A549 (cell line): ENCODE results near the gene SARM1. TPM values are rescaled to one million over a fixed set of nuclear protein-coding genes. Genes with fewer than 3 reads are reported as not detected.

Experiments
- ATAC-seq, 2 experiments: fragments of 200-7000 bp in 1 of 2; fragments of >200 bp in 1 of 2; cut with Nextera tagmentation in 1 of 2; cut with Tn5 transposase in 1 of 2; 3 replicates each; pipeline versions ENCODE4 v1.8.0 to v1.9.1; 2018 to 2020; ENCODE audit warnings: mild to moderate bottlenecking in 1 of 2, moderate library complexity in 1 of 2
- CTCF ChIA-PET: fragments of 300-600 bp; sonication (Branson Sonifier 250); formaldehyde crosslinking; extraction: SDS; loops from one replicate; lab custom pipeline; 2021; ENCODE audit warnings: antibody characterized with exemption, inconsistent platforms; lab: Yijun Ruan, JAX
- POLR2A ChIA-PET: fragments of 350-600 bp; formaldehyde crosslinking; extraction: SDS; loops from one replicate; lab custom pipeline; 2021; ENCODE audit warnings: antibody characterized with exemption, inconsistent platforms; lab: Yijun Ruan, JAX
- DNase-seq, 2 experiments: peaks; one replicate each; pipeline versions ENCODE4 v3.0.0 to v3.0.0-alpha.2; 2011 to 2016; ENCODE audit warnings: low read depth in 1 of 2, low spot score in 1 of 2
- FAIRE-seq: peaks from 2 replicates; lab custom pipeline; 2011; peaks lifted over from hg19 to GRCh38; lab: Jason Lieb, UNC
- H3K27ac ChIP-seq, 2 experiments: fragments of >200 bp; sonication (Bioruptor Twin); formaldehyde crosslinking; 3 replicates each; pipeline ENCODE4 v1.5.1; 2016 to 2017
- H3K4me1 ChIP-seq: fragments of >200 bp; sonication (Bioruptor Twin); formaldehyde crosslinking; 3 replicates; pipeline ENCODE4 v1.6.1; 2016
- H3K4me2 ChIP-seq: fragments of >200 bp; sonication (Bioruptor Twin); formaldehyde crosslinking; 3 replicates; pipeline ENCODE4 v1.6.1; 2016
- H3K4me3 ChIP-seq: fragments of >200 bp; sonication (Bioruptor Twin); formaldehyde crosslinking; 3 replicates; pipeline ENCODE4 v1.5.1; 2016
- H3K9me3 ChIP-seq: fragments of >200 bp; sonication (Bioruptor Twin); formaldehyde crosslinking; 3 replicates; pipeline ENCODE4 v1.6.1; 2016
- ATOH8 ChIP-seq: fragments of 250-450 bp; sonication (Bioruptor Pico); IDR thresholded peaks from 2 replicates; pipeline ENCODE4 v1.5.0; 2020; ENCODE audit warnings: low read depth, mild to moderate bottlenecking, moderate library complexity
- BCL3 ChIP-seq: fragments of >200 bp; sonication (Bioruptor Twin); formaldehyde crosslinking; IDR thresholded peaks from 3 replicates; pipeline ENCODE4 v1.6.1; 2016
- CBX8 ChIP-seq: fragments of 200-600 bp; sonication (generic); IDR thresholded peaks from 2 replicates; pipeline ENCODE4 v1.6.1; 2016
- CEBPB ChIP-seq, 2 experiments: fragments of >200 bp in 1 of 2; sonication (Bioruptor Twin) in 1 of 2; formaldehyde crosslinking in 1 of 2; IDR thresholded peaks; 2 replicates each; pipeline ENCODE4 v1.6.1; 2012 to 2016
- CHD2 ChIP-seq: fragments of 150-350 bp; IDR thresholded peaks from 2 replicates; pipeline ENCODE4 v1.6.1; 2014; ENCODE audit warnings: low read length; ENCODE audit not compliant: partially characterized antibody
- CHD4 ChIP-seq: fragments of 200-600 bp; sonication (generic); IDR thresholded peaks from 2 replicates; pipeline ENCODE4 v1.6.1; 2016; ENCODE audit warnings: antibody characterized with exemption, mild to moderate bottlenecking, borderline replicate concordance
- EHF ChIP-seq: fragments of 250-450 bp; sonication (Bioruptor Pico); IDR thresholded peaks from 2 replicates; pipeline ENCODE4 v1.5.0; 2020; ENCODE audit warnings: mild to moderate bottlenecking
- FOSB ChIP-seq: fragments of 250-450 bp; sonication (Bioruptor Pico); IDR thresholded peaks from 2 replicates; pipeline ENCODE4 v1.5.0; 2020; ENCODE audit warnings: mild to moderate bottlenecking, moderate library complexity
- HES2 ChIP-seq: fragments of >200 bp; sonication (Bioruptor Twin); formaldehyde crosslinking; IDR thresholded peaks from 2 replicates; pipeline ENCODE4 v1.6.1; 2016
- HMGXB4 ChIP-seq: fragments of 250-450 bp; sonication (Bioruptor Pico); IDR thresholded peaks from 2 replicates; pipeline ENCODE4 v1.5.0; 2021; ENCODE audit warnings: mild to moderate bottlenecking, moderate library complexity, borderline replicate concordance
- HOXB13 ChIP-seq: fragments of 250-450 bp; sonication (Bioruptor Pico); IDR thresholded peaks from 2 replicates; pipeline ENCODE4 v1.5.0; 2020; ENCODE audit warnings: low read depth, mild to moderate bottlenecking, moderate library complexity
- HOXB5 ChIP-seq: fragments of 250-450 bp; sonication (Bioruptor Pico); IDR thresholded peaks from 2 replicates; pipeline ENCODE4 v1.5.0; 2020; ENCODE audit warnings: mild to moderate bottlenecking, moderate library complexity
- KDM5A ChIP-seq: fragments of 200-600 bp; sonication (generic); IDR thresholded peaks from 2 replicates; pipeline ENCODE4 v1.6.1; 2016; ENCODE audit warnings: antibody characterized with exemption, mild to moderate bottlenecking
- MAZ ChIP-seq: fragments of 150-350 bp; IDR thresholded peaks from 2 replicates; pipeline ENCODE4 v1.6.1; 2014; ENCODE audit warnings: antibody characterized with exemption, low read depth, low read length, borderline replicate concordance
- NR3C1 ChIP-seq: fragments of >200 bp; sonication (Bioruptor Twin); formaldehyde crosslinking; IDR thresholded peaks from 3 replicates; pipeline ENCODE4 v1.6.1; 2017
- PBX3 ChIP-seq: IDR thresholded peaks from 2 replicates; pipeline ENCODE4 v1.6.1; 2012
- POLR2A ChIP-seq: IDR thresholded peaks from 2 replicates; pipeline ENCODE4 v1.6.1; 2012; ENCODE audit warnings: mild to moderate bottlenecking, low read length
- RARB ChIP-seq: fragments of 250-450 bp; sonication (Bioruptor Pico); IDR thresholded peaks from 2 replicates; pipeline ENCODE4 v1.8.0; 2021; ENCODE audit warnings: mild to moderate bottlenecking, moderate library complexity
- RCOR1 ChIP-seq: fragments of 150-350 bp; IDR thresholded peaks from 2 replicates; pipeline ENCODE4 v1.6.1; 2014; ENCODE audit warnings: antibody characterized with exemption, low read length, low read depth
- SREBF2 ChIP-seq: fragments of 450-650 bp; IDR thresholded peaks from 2 replicates; pipeline ENCODE4 v1.6.1; 2014; ENCODE audit warnings: mild to moderate bottlenecking, moderate library complexity
- TFCP2L1 ChIP-seq: fragments of 250-450 bp; sonication (Bioruptor Pico); IDR thresholded peaks from 2 replicates; pipeline ENCODE4 v1.5.0; 2021; ENCODE audit warnings: mild to moderate bottlenecking
- TP53 ChIP-seq: fragments of 250-450 bp; sonication (Bioruptor Pico); IDR thresholded peaks from 2 replicates; pipeline ENCODE4 v1.5.0; 2021; ENCODE audit warnings: mild to moderate bottlenecking, moderate library complexity
- ZC3H11A ChIP-seq: fragments of 450-650 bp; IDR thresholded peaks from 2 replicates; pipeline ENCODE4 v1.6.1; 2014; ENCODE audit warnings: antibody characterized with exemption, mild to moderate bottlenecking
- ZFP36 ChIP-seq: fragments of 450-650 bp; IDR thresholded peaks from 2 replicates; pipeline ENCODE4 v1.6.1; 2014; ENCODE audit warnings: borderline replicate concordance; ENCODE audit not compliant: partially characterized antibody
- ZSCAN20 ChIP-seq: fragments of 250-450 bp; sonication (Bioruptor Pico); IDR thresholded peaks from 2 replicates; pipeline ENCODE4 v1.8.0; 2022; ENCODE audit warnings: mild to moderate bottlenecking, moderate library complexity
- WGBS: methylation state at CpG from one replicate; pipeline ENCODE4 v1.1.6; 2017; ENCODE audit errors: missing lambda C conversion rate; 5-methylcytosine and 5-hydroxymethylcytosine counted together
- polyA plus RNA-seq, 4 experiments: library from polyadenylated mRNA; depleted of rRNA in 3 of 4; stranded (reverse); fragments of >200 nt; fragmentation: RNase III in 1 of 4; extraction: RNeasy Plus Mini Kit Qiagen cat#74134 plus additional on column Dnase treatment in 1 of 4; gene quantifications; 2 replicates in 3 of 4; 3 replicates in 1 of 4; pipeline ENCODE4 v1.2.3, GENCODE V29; 2011 to 2017

The SARM1 gene
- polyA plus RNA-seq, 2 of the 4 experiments (the other 2 are of a cell fraction), result 4.0 to 6.9 TPM

GRCh38 chr17:28334171-28334570, 37.3 kb upstream of the SARM1 start:
- CTCF ChIA-PET, result interaction anchor here (1.1 to 7.0 kb wide), 5 partner anchors 8 to 101 kb away, joined by 4 to 41 read pairs (median 12); partner anchors contain the start of gene TMEM97
- peak overlapping the region; percentile 85 for H3K4me2 ChIP-seq

GRCh38 chr17:28334666-28335200, 36.8 kb upstream of the SARM1 start:
- DNase-seq, result no peak
- ChIA-PET CTCF (interaction anchor here (1.1 to 7.0 kb wide), 9 partner anchors 9 to 109 kb away, joined by 4 to 41 read pairs (median 8); partner anchors contain the start of genes POLDIP2 and TMEM97), POLR2A (interaction anchor here (0.8 to 2.1 kb wide), 11 partner anchors 10 to 442 kb away, joined by 3 to 65 read pairs (median 3); partner anchors contain the start of genes POLDIP2 and TMEM97)
- peaks cover 31% of the 10 kb centered on the region for H3K4me1 ChIP-seq
- TF ChIP-seq BCL3, result 0 out of 3 replicates have a peak, but pooled peaks have one; percentile 5
- TF ChIP-seq CHD4, result no peak
- 9% methylated on average over 18 of the region's 18 CpGs for WGBS
- FAIRE-seq, result no peak
- peak overlapping the region; percentile 86 for H3K4me3 ChIP-seq
- H3K27ac ChIP-seq, result peak overlapping the region; percentile 80 to 86
- ATAC-seq, result peak; percentile 0 to 4; a peak in 3 of 6 replicates
- H3K9me3 ChIP-seq, result no peaks in the 10 kb centered on the region
- H3K4me2 ChIP-seq, result peak overlapping the region; percentile 85

More at GRCh38 chr17:28334171-28334570, 37.3 kb upstream of the SARM1 start:
- TF ChIP-seq MAZ (no peak), ZSCAN20 (no peak), HOXB5 (no peak)
- POLR2A ChIA-PET, result interaction anchor here (0.8 to 2.0 kb wide), 2 partner anchors 23 to 48 kb away, joined by 3 to 6 read pairs; partner anchors contain the start of gene POLDIP2
- FAIRE-seq (no peak), DNase-seq (no peak), ATAC-seq (no peak)
- WGBS, result 65% methylated on average over 6 of the region's 6 CpGs
- Histone ChIP-seq H3K4me1 (peaks cover 31% of the 10 kb centered on the region), H3K27ac (peak overlapping the region in 1 of 2 experiments; percentile 86; a peak in 1 of 6 replicates), H3K9me3 (no peaks in the 10 kb centered on the region), H3K4me3 (peak overlapping the region; percentile 86)

GRCh38 chr17:28335201-28335958, 36.1 kb upstream of the SARM1 start, which contains the start of the genes IFT20 and TNFAIP1:
TSS of gene IFT20 (minus strand) at chr17:28335472. CDS start at chr17:28331985, 3,487 bp downstream.
TSS of gene TNFAIP1 (plus strand) at chr17:28335761. CDS start at chr17:28339522, 3,761 bp downstream.
- peak; percentile 98 to 100 for DNase-seq
- WGBS, result 1% methylated on average over 42 of the region's 62 CpGs
- Histone ChIP-seq H3K4me1 (peaks cover 31% of the 10 kb centered on the region), H3K4me2 (peak within 1 kb of the TSS; percentile 94), H3K9me3 (no peaks in the 10 kb centered on the region), H3K4me3 (peak within 1 kb of the TSS; percentile 86), H3K27ac (peak within 1 kb of the TSS; percentile 87 to 92)
- ChIA-PET POLR2A (interaction anchor here (0.6 to 2.1 kb wide), 24 partner anchors 11 to 443 kb away, joined by 3 to 65 read pairs (median 3); partner anchors contain the start of genes POLDIP2, SARM1, SLC46A1 and TMEM97), CTCF (interaction anchor here (0.7 to 7.0 kb wide), 14 partner anchors 9 to 109 kb away, joined by 3 to 41 read pairs (median 8); partner anchors contain the start of genes POLDIP2, TMEM97 and VTN)
- FAIRE-seq, result peak; percentile 87
- peak; percentile 91 to 96 for ATAC-seq
- no peak for TF ChIP-seq ZC3H11A
- TF ChIP-seq PBX3, result no peak; the same call in 1 of the 2 replicates
- peak; percentile 74; the same call in 1 of the 2 replicates for TF ChIP-seq MAZ
- TF ChIP-seq HES2, result no peak
- peak; percentile 64 for TF ChIP-seq KDM5A
- no peak for TF ChIP-seq TFCP2L1 (CRISPR knock-in tag)
- TF ChIP-seq CHD2, result no peak
- TF ChIP-seq EHF (CRISPR knock-in tag), result no peak
- TF ChIP-seq POLR2A, result peak; percentile 90
- TF ChIP-seq SREBF2, result no peak
- no peak for TF ChIP-seq NR3C1
- no peak for TF ChIP-seq FOSB
- TF ChIP-seq CEBPB (IDR thresholded peaks at IDR 0.05), result peak in 1 of 2 experiments; percentile 20; a peak in 1 of 4 replicates
- peak; percentile 54; the same call in 2 of the 3 replicates for TF ChIP-seq BCL3
- TF ChIP-seq ZFP36, result no peak
- no peak for TF ChIP-seq CBX8
- no peak for TF ChIP-seq ATOH8 (CRISPR knock-in tag)
- TF ChIP-seq HMGXB4 (CRISPR knock-in tag), result no peak
- TF ChIP-seq HOXB13 (CRISPR knock-in tag), result no peak
- no peak for TF ChIP-seq RCOR1
- no peak for TF ChIP-seq TP53 (CRISPR knock-in tag)
- TF ChIP-seq RARB (CRISPR knock-in tag), result no peak
